NOMO-1 treated with dmso at 0.1 percent for 144 hours (cell line): ENCODE data around the gene ACSS1.
A peak's percentile ranks its signal among the peaks of the same experiment; 100 is the strongest.

Source experiments
- DNase-seq: peaks from one replicate; lab custom pipeline; 2025; ENCODE audit not compliant: unreplicated experiment; lab: John Stamatoyannopoulos, UW

The ACSS1 gene

GRCh38 chr20:24995741-24996448, 62.0 kb downstream of the ACSS1 start:
- no peak for DNase-seq

- no peak for DNase-seq
Observed at GRCh38 chr20:24994470-24995368, 63.2 kb downstream of the ACSS1 start.

GRCh38 chr20:24994186-24994465, 63.8 kb downstream of the ACSS1 start:
- DNase-seq = no peak

GRCh38 chr20:24993337-24994185, 64.4 kb downstream of the ACSS1 start:
- no peak for DNase-seq

- DNase-seq = peak; percentile 89
Observed at GRCh38 chr20:24992487-24993205, 65.3 kb downstream of the ACSS1 start, which contains the start of gene APMAP. Gene APMAP, minus strand, starts transcription at chr20:24992751. Its CDS starts 63 bp downstream, at chr20:24992688.

GRCh38 chr20:24991897-24992486, 65.9 kb downstream of the ACSS1 start:
- no peak for DNase-seq

- DNase-seq = no peak
Observed at GRCh38 chr20:24990810-24991252, 67.1 kb downstream of the ACSS1 start.

- no peak for DNase-seq
Observed at GRCh38 chr20:24989162-24989561, 68.8 kb downstream of the ACSS1 start.

- no peak for DNase-seq
Observed at GRCh38 chr20:24987873-24988835, 69.8 kb downstream of the ACSS1 start.

- DNase-seq = no peak
Observed at GRCh38 chr20:24987244-24987643, 70.7 kb downstream of the ACSS1 start.

- DNase-seq = no peak
Observed at GRCh38 chr20:24986436-24987015, 71.4 kb downstream of the ACSS1 start.

- no peak for DNase-seq
Observed at GRCh38 chr20:24985802-24986201, 72.1 kb downstream of the ACSS1 start.

GRCh38 chr20:24984961-24985640, 72.8 kb downstream of the ACSS1 start:
- no peak for DNase-seq

GRCh38 chr20:24983896-24984295, 74.0 kb downstream of the ACSS1 start:
- no peak for DNase-seq

- no peak for DNase-seq
Observed at GRCh38 chr20:24981790-24982189, 76.1 kb downstream of the ACSS1 start.

- DNase-seq = no peak
Observed at GRCh38 chr20:24981282-24981681, 76.7 kb downstream of the ACSS1 start.

- no peak for DNase-seq
Observed at GRCh38 chr20:24980291-24981053, 77.5 kb downstream of the ACSS1 start.
